Activated gamma-delta T cell treated with Interleukin-2 at 50 U/mL for 16 hours (primary cell): ENCODE data around the gene ANKFN1.

Source experiments
- DNase-seq: peaks from one replicate; pipeline ENCODE4 v3.0.0-alpha.2; 2020

The ANKFN1 gene

GRCh38 chr17:56445692-56446411 is 292.6 kb downstream of the ANKFN1 start:
- no peak for DNase-seq

- no peak for DNase-seq
These were observed 293.9 kb downstream of the ANKFN1 start for GRCh38 chr17:56447171-56447570.

GRCh38 chr17:56448371-56448770 is 295.1 kb downstream of the ANKFN1 start:
- DNase-seq = no peak

GRCh38 chr17:56449176-56449575 is 295.9 kb downstream of the ANKFN1 start:
- DNase-seq = no peak

- no peak for DNase-seq
These were observed 298.4 kb downstream of the ANKFN1 start for GRCh38 chr17:56451629-56452028.

GRCh38 chr17:56452461-56452860 is 299.2 kb downstream of the ANKFN1 start:
- DNase-seq = no peak

- DNase-seq = no peak
These were observed 304.2 kb downstream of the ANKFN1 start for GRCh38 chr17:56457501-56457900.

GRCh38 chr17:56465886-56466285 is 312.6 kb downstream of the ANKFN1 start:
- no peak for DNase-seq

- DNase-seq = no peak
These were observed 315.6 kb downstream of the ANKFN1 start for GRCh38 chr17:56468840-56469239.

GRCh38 chr17:56471696-56472095 is 318.4 kb downstream of the ANKFN1 start:
- no peak for DNase-seq

GRCh38 chr17:56475116-56475515 is 321.8 kb downstream of the ANKFN1 start:
- DNase-seq = no peak

- no peak for DNase-seq
These were observed 325.7 kb downstream of the ANKFN1 start for GRCh38 chr17:56478836-56479447.

GRCh38 chr17:56480501-56480900 is 327.2 kb downstream of the ANKFN1 start:
- DNase-seq = no peak

- DNase-seq = no peak
These were observed 328.4 kb downstream of the ANKFN1 start for GRCh38 chr17:56481659-56482058.

GRCh38 chr17:56482229-56482628 is 329.0 kb downstream of the ANKFN1 start:
- DNase-seq = no peak

- DNase-seq = no peak
These were observed 333.5 kb downstream of the ANKFN1 start for GRCh38 chr17:56486732-56487131.

GRCh38 chr17:56488800-56489199 is 335.5 kb downstream of the ANKFN1 start:
- DNase-seq = no peak

GRCh38 chr17:56489980-56490379 is 336.7 kb downstream of the ANKFN1 start:
- DNase-seq = no peak

GRCh38 chr17:56495556-56495955 is 342.3 kb downstream of the ANKFN1 start:
- DNase-seq = no peak

GRCh38 chr17:56497132-56497531 is 343.9 kb downstream of the ANKFN1 start:
- no peak for DNase-seq

GRCh38 chr17:56499799-56500388 is 346.6 kb downstream of the ANKFN1 start:
- no peak for DNase-seq

- no peak for DNase-seq
These were observed 348.9 kb downstream of the ANKFN1 start for GRCh38 chr17:56502120-56502654.

- DNase-seq = no peak
These were observed 352.0 kb downstream of the ANKFN1 start for GRCh38 chr17:56505154-56505756.

GRCh38 chr17:56506349-56506748 is 353.1 kb downstream of the ANKFN1 start:
- no peak for DNase-seq
